Liver (tissue), 3 donors: Measurements from ENCODE around the gene ST3GAL2.

Experiments used
- EGR1 ChIP-seq, 2 donors: IDR thresholded peaks; 2 replicates each; pipeline ENCODE4 v1.6.1; 2016 to 2018; ENCODE audit warnings: antibody characterized with exemption in 2 of 2, low read depth in 2 of 2
- FOXA2 ChIP-seq: IDR thresholded peaks from 2 replicates; pipeline ENCODE4 v1.6.1; 2016; ENCODE audit warnings: antibody characterized with exemption
- JUND ChIP-seq, 2 donors: IDR thresholded peaks; 2 replicates each; pipeline ENCODE4 v1.6.1; 2016; ENCODE audit warnings: antibody characterized with exemption in 2 of 2
- NR2F2 ChIP-seq: IDR thresholded peaks from 2 replicates; pipeline ENCODE4 v1.6.1; 2016; ENCODE audit warnings: antibody characterized with exemption
- REST ChIP-seq: IDR thresholded peaks from 2 replicates; pipeline ENCODE4 v1.6.1; 2016; ENCODE audit warnings: antibody characterized with exemption, mild to moderate bottlenecking
- RXRA ChIP-seq, 2 donors: IDR thresholded peaks; 2 replicates each; pipeline ENCODE4 v1.6.1; 2017 to 2018; ENCODE audit warnings: antibody characterized with exemption in 2 of 2, mild to moderate bottlenecking in 1 of 2
- SP1 ChIP-seq: IDR thresholded peaks from 2 replicates; pipeline ENCODE4 v1.6.1; 2018; ENCODE audit warnings: antibody characterized with exemption, mild to moderate bottlenecking
- YY1 ChIP-seq: IDR thresholded peaks from 2 replicates; pipeline ENCODE4 v1.6.1; 2016; ENCODE audit warnings: antibody characterized with exemption, mild to moderate bottlenecking
- TF ChIP-seq, protein P1 (sequence below): fragments of 150-350 bp; IDR thresholded peaks from 2 replicates; pipeline ENCODE4 v1.5.1; 2017; ENCODE audit warnings: improper control_type of control experiment, low read depth, low read length; ENCODE audit not compliant: missing input control
- TF ChIP-seq, protein P2 (sequence below): IDR thresholded peaks from 2 replicates; pipeline ENCODE4 v1.6.1; 2016; ENCODE audit warnings: antibody characterized with exemption
- TF ChIP-seq, protein P3 (sequence below): IDR thresholded peaks from 2 replicates; pipeline ENCODE4 v1.6.1; 2016; ENCODE audit warnings: antibody characterized with exemption
- TF ChIP-seq, protein P4 (sequence below): IDR thresholded peaks from 2 replicates; pipeline ENCODE4 v1.6.1; 2016; ENCODE audit warnings: antibody characterized with exemption
- donor health status: healthy.
- donor health status: healthy.

DNA sequence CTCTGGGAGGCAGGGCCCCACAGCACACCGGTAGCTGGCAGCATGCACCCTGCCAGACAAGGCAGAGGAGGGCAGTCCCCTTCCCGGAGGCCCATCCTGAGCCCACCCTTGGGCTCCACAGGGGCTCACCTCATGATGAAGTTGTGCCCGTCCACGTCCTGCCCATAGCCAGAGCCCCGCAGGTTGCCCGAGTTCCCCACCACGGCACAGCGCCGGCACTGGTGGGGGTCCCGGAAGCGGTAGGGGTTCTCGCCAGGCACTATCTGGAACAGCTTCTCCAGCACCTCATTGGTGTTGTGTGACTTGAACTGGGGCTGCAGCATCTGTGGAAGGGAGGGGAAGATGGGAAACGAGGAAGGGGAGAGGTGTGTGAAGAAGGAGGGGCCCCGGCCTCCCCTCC, 44.0 kb downstream of the ST3GAL2 start:
- TF ChIP-seq, protein P1, sequence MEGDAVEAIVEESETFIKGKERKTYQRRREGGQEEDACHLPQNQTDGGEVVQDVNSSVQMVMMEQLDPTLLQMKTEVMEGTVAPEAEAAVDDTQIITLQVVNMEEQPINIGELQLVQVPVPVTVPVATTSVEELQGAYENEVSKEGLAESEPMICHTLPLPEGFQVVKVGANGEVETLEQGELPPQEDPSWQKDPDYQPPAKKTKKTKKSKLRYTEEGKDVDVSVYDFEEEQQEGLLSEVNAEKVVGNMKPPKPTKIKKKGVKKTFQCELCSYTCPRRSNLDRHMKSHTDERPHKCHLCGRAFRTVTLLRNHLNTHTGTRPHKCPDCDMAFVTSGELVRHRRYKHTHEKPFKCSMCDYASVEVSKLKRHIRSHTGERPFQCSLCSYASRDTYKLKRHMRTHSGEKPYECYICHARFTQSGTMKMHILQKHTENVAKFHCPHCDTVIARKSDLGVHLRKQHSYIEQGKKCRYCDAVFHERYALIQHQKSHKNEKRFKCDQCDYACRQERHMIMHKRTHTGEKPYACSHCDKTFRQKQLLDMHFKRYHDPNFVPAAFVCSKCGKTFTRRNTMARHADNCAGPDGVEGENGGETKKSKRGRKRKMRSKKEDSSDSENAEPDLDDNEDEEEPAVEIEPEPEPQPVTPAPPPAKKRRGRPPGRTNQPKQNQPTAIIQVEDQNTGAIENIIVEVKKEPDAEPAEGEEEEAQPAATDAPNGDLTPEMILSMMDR: no peak
- no peak for TF ChIP-seq RXRA (IDR thresholded peaks at IDR 0.05)
- TF ChIP-seq, protein P2, sequence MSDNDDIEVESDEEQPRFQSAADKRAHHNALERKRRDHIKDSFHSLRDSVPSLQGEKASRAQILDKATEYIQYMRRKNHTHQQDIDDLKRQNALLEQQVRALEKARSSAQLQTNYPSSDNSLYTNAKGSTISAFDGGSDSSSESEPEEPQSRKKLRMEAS: no peak
- no peak for TF ChIP-seq JUND (IDR thresholded peaks at IDR 0.05)
- TF ChIP-seq, protein P3, sequence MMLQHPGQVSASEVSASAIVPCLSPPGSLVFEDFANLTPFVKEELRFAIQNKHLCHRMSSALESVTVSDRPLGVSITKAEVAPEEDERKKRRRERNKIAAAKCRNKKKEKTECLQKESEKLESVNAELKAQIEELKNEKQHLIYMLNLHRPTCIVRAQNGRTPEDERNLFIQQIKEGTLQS: no peak
- TF ChIP-seq NR2F2: no peak
- no peak for TF ChIP-seq EGR1 (IDR thresholded peaks at IDR 0.05; ENCODE audit: low read depth in 2 of 2)
- TF ChIP-seq REST: no peak
- no peak for TF ChIP-seq FOXA2
- TF ChIP-seq, protein P4, sequence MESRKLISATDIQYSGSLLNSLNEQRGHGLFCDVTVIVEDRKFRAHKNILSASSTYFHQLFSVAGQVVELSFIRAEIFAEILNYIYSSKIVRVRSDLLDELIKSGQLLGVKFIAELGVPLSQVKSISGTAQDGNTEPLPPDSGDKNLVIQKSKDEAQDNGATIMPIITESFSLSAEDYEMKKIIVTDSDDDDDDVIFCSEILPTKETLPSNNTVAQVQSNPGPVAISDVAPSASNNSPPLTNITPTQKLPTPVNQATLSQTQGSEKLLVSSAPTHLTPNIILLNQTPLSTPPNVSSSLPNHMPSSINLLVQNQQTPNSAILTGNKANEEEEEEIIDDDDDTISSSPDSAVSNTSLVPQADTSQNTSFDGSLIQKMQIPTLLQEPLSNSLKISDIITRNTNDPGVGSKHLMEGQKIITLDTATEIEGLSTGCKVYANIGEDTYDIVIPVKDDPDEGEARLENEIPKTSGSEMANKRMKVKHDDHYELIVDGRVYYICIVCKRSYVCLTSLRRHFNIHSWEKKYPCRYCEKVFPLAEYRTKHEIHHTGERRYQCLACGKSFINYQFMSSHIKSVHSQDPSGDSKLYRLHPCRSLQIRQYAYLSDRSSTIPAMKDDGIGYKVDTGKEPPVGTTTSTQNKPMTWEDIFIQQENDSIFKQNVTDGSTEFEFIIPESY: no peak
- TF ChIP-seq YY1: no peak
- TF ChIP-seq SP1: no peak
